SK-MEL-5 (cell line): ENCODE results near the gene PARVG. TPM values are rescaled to one million over a fixed set of nuclear protein-coding genes. Genes with fewer than 3 reads are reported as not detected.

Source experiments
- DNase-seq: peaks from one replicate; pipeline ENCODE4 v3.0.0-alpha.2; 2016; ENCODE audit warnings: low read depth, low spot score
- in situ Hi-C: cut with HindIII; loops from 2 replicates; pipeline ENCODE4 v1.10.0; 2016; ENCODE audit warnings: low sequenced_read_pairs, high pct_unique_total_duplicates, low pct_unique_long_range_greater_than_20kb
- total RNA-seq: library from RNA; depleted of rRNA; stranded (reverse); fragments of >200 nt; shearing (Covaris generic); gene quantifications from 2 replicates; pipeline ENCODE4 v1.2.3, GENCODE V29; 2014

PARVG gene
- total RNA-seq, 1 experiment from 2014 or later, result not detected

DNA sequence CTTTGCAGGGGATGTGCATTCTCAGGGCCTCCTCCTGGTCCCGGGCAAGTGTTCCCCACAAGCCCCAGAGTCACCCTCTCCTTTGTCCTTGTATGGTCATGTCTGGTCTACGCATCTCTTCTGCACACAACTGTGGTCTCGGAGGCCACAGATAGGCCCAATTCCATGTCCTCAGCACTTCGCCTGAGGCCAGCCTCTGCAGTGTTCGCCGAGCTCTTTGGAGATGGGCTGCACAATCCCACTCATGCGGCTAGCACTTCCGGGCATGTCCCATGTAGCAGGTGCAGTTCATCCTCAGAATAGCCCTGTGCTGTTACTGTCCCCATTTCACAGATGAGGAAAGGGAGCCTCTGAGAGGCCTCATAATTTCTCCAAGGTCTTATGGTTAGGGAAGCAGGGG, 7.6 kb downstream of the PARVG start:
- no peak for DNase-seq
- in situ Hi-C loops, result no loop called here

DNA sequence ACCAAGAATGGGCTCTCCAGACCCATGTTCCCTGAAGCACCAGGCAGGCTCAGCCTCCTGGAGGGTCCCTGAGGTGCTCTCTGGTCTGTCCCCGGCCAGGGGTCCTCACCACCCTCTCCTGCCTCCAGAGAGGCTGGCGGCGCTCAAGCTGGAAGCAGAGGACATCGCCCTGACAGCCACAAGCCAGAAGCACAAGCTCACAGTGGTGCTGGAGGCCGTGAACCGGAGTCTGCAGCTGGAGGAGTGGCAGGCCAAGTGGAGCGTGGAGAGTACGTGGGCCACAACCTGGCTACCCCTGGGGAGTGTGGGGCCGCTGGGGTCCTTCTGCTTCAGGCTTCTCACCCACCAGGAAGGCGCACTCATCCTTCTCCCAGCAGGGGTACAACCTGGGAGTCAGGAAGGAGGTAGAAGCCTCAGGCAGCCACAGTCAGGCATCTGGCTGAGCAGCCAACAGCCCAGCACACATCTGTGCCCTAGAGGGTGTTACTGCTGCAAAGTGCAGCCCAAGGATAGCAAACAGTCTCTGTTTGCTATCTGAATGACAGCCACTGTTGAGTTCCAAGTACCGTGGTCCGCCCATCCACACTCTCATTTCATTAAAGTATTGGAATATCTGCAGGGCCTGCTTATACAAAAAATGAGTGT, 8.4 kb downstream of the PARVG start:
- in situ Hi-C loops, result no loop called here
- DNase-seq, result no peak

DNA sequence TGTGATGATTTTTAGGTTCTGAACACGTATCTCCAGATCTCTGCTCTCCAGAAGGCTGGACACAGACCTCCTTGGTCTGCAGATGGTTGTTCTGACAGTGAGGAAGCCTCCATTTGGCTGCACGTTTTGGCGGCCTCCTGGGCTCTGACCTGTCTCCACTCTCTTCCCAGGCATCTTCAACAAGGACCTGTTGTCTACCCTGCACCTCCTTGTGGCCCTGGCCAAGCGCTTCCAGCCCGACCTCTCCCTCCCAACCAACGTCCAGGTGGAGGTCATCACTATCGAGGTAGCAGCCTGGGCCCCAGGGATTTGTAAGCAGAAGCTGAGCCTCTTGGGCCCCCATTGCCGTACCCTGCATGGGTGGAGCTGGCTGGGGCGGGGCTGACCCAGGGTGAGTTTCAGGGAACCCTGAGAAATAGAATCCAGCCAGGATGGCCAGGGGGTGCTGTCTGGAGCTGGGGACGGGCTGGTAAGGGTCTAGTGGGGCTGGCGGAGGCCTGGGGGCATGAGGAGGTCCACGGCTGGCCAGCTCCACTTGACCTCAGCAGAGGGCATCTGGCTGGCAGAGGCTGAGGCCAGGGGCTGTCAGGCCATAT, 9.8 kb downstream of the PARVG start:
- in situ Hi-C loops, result no loop called here
- no peak for DNase-seq

DNA sequence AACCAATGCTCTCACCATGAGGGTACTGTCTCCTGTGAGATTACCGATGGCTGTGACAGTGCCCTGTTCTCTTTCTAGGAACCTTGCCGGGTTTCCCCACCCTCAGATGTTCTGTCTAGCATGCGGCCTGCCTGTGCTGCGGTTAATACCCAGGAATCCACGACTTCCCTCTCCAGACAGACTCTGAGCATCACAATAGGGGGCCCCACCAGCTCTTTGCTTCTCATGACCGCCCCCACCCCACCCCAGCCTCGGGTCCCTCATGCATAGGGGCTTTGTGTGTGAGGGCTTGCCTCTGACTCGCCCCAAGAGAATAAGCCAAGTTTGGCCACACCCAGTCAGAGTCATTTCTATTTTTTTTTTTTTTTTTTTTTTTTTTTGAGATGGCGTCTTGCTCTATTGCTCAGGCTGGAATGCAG, 10.3 kb downstream of the PARVG start:
- in situ Hi-C loops, result no loop called here
- no peak for DNase-seq

DNA sequence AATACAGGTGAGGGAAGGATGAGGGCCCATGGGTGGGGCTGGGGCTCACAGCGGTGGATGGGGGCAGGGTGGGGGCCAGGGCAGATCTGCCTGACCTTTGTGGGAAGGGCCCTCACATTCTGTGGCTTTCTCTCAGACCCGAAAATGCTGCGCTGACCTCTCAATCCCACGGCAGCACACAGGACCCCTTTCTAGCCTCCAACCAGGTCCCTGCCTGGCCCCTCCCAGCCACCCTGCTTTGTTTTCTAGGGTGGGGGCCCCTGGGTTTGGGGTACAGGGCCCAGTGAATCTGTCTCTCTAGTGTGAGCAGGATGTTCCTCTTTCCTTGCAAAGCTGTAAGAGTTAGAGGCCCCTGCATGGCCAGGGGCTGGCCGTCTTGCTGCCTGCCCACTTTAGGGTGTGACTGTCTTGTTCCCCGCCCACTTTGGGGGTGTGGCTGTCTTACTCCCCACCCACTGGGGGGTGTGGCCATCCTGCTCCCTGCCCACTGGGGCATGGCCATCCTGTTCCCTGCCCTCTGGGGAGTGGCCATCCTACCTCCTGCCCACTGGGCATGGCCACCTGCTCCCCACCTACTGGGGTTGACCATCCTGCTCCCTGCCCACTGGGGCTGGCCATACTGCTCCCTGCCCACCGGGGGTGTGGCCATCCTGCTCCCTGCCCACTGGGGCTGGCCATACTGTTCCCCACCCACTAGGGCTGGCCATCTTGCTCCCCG, 11.5 kb downstream of the PARVG start:
- peak; percentile 71 for DNase-seq
- in situ Hi-C loops, result no loop called here

DNA sequence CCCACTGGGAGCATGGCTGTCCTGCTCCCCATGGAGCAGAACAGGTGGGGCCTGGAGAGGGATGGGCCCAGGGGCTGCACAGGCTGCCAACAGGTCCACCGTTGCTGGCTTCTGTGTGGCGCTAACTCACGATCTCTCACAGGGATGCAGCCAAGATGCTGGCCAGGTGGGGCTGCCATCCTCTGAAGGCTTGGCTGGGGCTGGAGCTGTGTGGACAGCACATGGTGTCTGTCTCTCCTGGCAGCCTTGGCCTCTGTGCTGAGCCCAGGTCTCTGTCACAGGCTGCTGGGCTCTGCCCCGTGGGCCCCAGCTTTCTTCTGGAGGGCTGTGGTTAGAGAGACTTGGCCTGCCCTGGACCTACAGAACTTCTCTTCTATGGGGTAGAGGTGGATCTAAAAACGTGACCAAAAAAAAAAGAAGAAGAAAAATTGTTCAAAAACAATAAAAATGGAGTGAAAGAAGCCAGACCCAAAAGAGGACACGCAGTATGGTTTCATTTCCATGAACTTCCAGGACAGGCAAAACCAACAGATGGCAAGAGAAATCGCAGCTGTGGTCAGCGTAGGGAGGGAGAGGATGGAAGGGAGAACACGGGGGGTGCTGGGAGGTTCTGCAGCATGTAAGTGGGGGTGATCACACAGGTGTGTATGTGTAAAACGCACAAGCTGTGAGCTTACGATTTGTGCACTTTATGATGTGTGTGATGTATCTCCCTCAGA, 12.2 kb downstream of the PARVG start:
- in situ Hi-C loops, result no loop called here
- DNase-seq, result no peak

DNA sequence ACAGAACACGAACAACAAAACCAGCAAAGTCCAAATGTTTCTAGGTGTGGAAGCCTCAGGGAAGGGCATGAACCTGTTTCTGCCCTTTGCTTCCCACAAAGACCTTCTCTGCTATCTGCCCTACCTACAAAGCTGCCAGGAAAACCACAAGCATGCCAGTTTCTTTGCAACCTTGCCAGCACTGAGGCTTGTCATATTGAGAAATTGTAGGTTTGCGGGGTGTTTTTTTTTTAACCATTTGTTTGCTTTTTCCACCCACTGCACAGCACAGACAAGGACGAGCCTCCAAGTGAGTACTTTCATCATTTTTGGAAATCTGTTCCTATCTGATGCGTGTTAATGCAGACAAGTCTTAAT, 12.8 kb downstream of the PARVG start:
- in situ Hi-C loops, result no loop called here
- no peak for DNase-seq

DNA sequence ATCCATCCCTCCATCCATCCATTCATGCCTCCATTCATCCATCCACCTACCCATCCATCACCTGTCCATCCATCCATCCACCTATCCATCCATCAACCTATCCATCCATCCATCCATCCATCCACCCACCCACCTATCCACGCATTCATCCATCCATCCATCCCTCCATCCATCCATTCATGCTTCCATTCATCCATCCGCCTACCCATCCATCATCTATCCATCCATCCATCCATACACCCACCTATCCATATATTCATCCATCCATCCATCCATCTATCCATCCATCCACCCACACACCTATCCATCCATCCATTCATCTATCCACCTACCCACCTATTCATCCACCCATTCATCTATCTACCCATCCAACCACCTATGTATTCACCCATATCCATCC, 13.8 kb downstream of the PARVG start:
- in situ Hi-C loops, result no loop called here
- no peak for DNase-seq

DNA sequence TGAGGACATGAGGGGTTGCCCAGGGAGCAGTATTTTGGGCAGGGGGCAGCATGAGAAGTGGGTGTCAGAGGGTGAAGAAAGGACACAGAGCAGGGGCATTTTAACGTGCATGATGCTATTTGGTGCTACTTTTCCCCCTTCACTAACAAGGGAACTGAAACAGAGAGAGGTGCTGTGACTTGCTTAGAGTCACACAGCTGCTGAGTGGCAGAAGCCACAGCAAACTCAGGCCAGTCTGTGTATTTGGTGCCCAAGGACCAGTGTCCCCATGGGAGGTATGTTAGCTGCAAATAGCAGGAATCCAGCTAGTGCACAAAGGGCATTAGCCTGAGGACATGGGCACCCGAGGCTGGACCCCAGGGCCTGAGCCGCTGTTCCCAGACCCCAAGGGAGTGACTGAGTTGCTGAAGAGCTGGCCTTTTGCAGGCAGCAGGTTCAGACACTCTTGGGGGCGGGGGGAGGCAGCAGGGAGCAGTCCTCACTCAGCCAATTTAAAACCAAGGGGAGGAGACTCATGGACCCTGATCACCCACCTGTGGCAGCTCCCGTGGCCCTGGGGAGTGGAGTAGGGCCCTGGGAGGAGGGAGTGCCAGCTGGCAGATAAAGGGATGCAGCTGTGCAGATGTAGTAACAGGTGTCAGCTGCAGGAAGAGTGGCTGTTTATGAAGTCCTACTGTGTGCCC, 14.6 kb downstream of the PARVG start:
- in situ Hi-C loops, result no loop called here
- DNase-seq, result no peak

DNA sequence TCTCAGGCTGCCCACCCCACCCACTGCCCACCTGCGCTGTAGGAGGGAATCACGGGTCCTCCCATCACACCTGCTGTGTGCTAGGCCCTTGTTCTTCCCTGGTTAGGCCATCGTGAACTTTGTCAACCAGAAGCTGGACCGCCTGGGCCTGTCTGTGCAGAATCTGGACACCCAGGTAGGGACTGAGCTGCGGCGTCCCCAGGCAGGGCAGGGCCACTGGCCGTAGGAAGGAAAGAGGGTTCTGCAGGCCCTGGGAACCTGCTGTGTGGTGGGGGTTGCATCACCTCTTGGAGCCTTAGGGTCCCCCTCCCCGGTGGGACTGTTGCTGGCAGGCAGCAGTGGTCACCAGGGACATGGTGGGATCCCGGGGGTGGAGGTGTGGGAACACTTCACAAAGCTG, 15.5 kb downstream of the PARVG start:
- in situ Hi-C loops, result no loop called here
- no peak for DNase-seq

DNA sequence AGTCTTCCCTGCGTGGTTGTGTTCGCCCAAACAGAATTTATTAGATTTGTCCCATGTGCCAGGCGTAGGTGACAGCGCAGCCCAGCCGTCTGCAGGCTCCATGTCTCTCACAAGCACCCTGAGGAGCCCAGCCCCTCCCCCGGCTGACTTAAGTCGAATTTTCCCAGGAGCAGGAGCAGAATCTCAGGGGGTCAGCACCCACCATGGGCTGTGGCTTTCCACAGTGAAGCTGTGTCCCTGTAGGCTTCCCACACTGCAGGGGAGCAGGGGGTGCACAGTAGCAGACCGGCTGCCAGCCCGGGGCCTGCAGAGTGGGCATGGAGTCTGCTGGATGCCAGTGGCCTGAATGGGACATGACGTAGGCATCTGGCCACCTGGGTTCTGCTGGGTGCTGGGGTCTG, 16.0 kb downstream of the PARVG start:
- in situ Hi-C loops, result no loop called here
- no peak for DNase-seq

DNA sequence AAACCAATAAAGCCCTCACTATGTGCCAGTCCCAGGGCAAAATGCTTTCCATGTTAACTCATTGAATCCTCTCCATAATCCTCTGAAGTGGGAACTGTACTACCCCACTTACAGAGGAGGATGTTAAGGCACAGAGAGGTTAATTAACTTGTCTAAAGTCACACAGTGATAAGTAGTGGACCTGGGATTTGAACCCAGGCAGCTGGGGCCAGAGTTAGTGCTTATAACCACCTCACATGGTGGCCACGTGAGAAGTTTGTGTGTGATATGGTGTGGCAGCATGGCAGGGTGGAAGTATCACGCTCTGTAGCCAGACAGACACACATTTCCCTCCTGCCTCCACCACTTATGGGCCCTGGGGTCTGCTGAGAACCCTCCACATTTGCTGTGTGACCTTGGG, 16.5 kb downstream of the PARVG start:
- in situ Hi-C loops, result no loop called here
- no peak for DNase-seq

DNA sequence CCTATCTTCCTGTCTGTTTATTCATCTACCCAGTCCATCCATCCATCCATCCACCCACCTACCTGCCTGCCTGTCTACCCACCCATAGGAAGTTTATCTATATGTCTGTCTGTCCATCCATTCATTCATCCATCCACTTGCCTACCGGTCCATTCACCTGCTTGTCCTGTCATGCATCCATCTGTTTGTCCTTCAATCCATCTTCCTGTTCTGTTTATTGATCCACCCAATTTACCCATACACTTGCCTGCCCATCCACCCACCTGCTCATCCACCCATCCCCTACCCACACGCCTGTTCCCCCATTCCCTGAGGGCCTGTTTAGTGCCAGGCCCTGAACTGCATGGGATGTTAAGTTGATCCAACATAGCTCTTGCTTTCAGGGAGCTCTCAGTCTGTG, 18.4 kb downstream of the PARVG start:
- DNase-seq, result no peak
- in situ Hi-C loops, result no loop called here

DNA sequence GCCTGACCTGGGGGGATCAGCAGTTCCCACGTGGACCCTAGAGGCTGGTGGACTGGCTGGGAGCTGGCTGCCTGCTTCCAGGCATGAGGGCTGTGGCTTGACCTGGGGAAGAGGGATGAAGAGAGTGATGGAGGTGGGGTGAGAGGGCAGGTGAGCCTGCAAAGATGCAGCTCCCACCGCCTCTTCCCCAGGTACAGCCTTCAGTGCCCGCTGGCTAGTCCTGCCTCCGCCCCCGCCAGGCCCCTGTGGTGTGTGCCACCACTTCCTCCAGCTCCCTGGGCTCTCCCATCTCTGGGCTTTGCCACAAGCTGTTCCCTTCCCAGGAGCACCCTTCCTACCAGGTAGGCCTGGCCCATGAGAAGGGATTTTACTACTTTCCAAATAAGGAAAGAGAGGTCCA, 19.1 kb downstream of the PARVG start:
- in situ Hi-C loops, result no loop called here

DNA sequence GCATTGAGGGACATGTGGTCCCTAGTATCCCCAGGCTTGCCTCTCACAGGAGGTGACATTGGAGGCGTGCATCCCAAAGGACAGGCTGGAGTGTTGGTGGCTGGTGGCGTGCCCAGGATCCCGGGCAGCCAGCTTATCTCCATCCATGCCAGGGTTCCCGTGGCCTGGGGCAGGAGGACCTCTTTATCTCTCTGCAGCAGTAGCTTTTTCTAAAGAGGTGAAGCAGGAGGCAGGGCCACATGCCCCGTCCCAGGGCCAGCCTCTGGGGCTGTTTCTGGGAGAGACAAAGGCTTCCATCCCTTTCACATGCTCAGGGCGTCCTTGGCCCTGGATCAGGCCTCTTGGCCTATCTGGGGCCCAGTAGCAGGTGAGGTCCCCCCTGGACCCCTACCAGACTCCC, 19.7 kb downstream of the PARVG start:
- in situ Hi-C loops, result no loop called here
- DNase-seq, result no peak

More for the DNA sequence above, 19.1 kb downstream of the PARVG start:
- no peak for DNase-seq

DNA sequence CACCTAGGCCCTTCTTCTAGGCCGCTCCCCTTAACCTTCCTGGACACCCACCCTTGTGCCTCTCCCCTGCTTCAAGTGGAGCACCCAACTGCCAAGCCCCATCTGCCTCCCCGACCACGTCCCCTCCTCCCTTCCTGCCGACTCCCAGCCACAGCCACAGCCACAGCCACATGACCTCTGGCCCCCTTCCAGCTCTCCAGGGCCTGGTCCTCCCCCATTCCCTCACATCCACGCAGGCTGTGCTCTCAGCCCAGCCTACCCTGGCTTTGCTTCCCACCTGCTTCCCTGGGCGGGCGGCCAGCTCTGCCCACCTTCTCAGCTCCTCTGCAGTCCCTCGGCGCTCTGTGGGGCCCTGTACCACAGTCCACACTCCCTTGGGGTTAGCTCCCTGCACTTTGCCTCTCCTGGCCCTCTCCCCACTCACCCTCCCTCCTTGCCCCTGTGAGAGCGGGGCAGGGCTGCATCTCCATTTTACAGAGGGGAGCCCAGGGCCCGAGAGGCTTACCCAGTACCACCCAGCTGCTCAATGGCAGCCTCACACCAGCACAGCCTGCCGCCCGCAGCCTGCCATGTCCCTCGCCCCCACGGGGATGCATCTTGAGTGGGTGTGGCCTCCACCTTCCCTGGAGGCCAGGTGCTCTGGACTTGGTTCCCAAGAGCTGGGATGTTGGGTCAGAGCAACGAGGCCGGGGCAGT, 20.3 kb downstream of the PARVG start:
- in situ Hi-C loops, result no loop called here

DNA sequence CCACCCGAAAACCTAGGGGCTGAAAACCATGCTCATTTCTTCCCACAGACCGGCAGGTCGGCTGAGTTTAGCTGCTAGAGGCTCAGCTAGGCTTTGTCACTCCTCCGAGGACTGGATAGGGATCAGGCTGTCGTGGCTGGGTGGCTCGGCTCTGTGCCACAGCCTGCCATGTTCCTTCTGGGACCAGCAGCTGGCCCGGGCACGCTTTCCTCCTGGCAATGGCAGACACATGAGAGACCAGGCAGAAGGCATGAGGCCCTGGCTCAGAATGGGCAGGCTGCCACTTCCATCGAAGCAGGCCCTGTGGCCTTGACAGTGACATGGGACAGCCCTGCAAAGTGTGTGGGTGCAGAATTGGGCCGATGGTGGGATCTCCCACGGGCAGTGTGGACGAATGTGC, 20.9 kb downstream of the PARVG start:
- no peak for DNase-seq
- in situ Hi-C loops, result no loop called here

More for the DNA sequence above, 20.3 kb downstream of the PARVG start:
- DNase-seq, result no peak
